ENCODE results near the gene TFIP11.

DNA sequence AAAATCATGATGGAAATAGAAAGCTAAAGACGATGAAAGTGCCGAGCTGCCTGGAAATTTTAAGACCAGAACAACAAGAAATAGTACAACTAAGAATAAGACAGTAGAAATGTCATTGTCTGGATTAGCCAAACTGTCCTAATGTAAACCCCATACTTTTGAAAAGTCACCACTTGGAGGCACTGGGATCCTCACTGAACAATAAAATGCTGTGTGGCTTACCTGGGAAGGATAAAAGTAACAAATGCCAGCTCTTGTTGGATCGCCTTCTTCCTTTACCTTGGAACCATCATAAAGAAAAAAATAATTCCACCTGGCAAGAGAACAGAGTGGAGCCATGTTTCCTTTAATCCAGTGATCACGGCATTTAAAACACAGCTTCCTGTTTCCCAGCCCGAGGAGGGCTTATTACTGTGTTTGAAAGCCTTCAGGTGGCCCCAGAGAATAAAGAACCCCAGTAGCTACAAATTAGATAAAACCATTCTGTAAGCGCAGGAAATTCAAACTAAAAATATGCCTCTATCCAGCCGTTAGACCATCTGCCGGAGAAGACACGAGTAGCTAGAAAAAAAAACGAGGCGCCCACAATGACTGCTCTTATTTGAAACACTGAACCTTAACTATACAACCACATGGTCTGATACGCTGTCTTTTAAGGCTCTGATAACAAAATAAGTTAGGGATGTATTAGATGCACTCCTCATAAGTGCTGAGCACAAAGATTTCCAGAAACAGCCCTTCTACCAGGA lies 33.1 kb downstream of the TFIP11 start:
- TF ChIP-seq ATF1 (CRISPR knock-in tag; IDR thresholded peaks at IDR 0.05) (no peak), ATF1 (tag; IDR thresholded peaks at IDR 0.05) (no peak), PCBP2 (IDR thresholded peaks at IDR 0.05; ENCODE audit: low read depth, low read length, poor library complexity, severe bottlenecking) (no peak), FIP1L1 (IDR thresholded peaks at IDR 0.05; ENCODE audit: low read depth, low read length, poor library complexity, severe bottlenecking) (no peak), EZH2 (IDR thresholded peaks at IDR 0.05; ENCODE audit: borderline replicate concordance, low read depth, low read length) (no peak)
- TF ChIP-seq, protein P1, sequence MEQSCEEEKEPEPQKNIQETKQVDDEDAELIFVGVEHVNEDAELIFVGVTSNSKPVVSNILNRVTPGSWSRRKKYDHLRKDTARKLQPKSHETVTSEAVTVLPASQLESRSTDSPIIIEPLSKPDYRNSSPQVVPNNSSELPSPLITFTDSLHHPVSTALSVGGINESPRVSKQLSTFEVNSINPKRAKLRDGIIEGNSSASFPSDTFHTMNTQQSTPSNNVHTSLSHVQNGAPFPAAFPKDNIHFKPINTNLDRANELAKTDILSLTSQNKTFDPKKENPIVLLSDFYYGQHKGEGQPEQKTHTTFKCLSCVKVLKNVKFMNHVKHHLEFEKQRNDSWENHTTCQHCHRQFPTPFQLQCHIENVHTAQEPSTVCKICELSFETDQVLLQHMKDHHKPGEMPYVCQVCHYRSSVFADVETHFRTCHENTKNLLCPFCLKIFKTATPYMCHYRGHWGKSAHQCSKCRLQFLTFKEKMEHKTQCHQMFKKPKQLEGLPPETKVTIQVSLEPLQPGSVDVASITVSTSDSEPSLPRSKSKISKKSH (CRISPR knock-in tag; IDR thresholded peaks at IDR 0.05): no peak
